Measurements from ENCODE around the gene CDK5RAP2. TPM values are rescaled to one million over a fixed set of nuclear protein-coding genes. Genes with fewer than 3 reads are reported as not detected.

CDK5RAP2 gene
- polyA plus RNA-seq, 1 donor (not counting 4 experiments of a cell fraction or from before 2014, with no cell fraction given): 22.4 TPM

- no peaks in the 10 kb centered on the region for H3K9me1 ChIP-seq (ENCODE audit: control insufficient read depth, extremely low read depth, insufficient read depth, low read length)
- dilution Hi-C loops (cut with MboI; ENCODE audit: extremely low pct_ligation_motif_present, low sequenced_read_pairs): no loop called here
- no peak overlapping the region for H3K4me3 ChIP-seq (ENCODE audit: control insufficient read depth in 2 of 3, extremely low read depth in 1 of 3, insufficient read depth in 2 of 3, low read depth in 1 of 3, low read length in 3 of 3)
- no peak overlapping the region for H3K9ac ChIP-seq (ENCODE audit: control insufficient read depth, extremely low read depth, insufficient read depth, low read length)
- H3K4me2 ChIP-seq (ENCODE audit: control insufficient read depth, extremely low read depth, insufficient read depth, low read depth, low read length): no peak overlapping the region
- TF ChIP-seq, protein P1, sequence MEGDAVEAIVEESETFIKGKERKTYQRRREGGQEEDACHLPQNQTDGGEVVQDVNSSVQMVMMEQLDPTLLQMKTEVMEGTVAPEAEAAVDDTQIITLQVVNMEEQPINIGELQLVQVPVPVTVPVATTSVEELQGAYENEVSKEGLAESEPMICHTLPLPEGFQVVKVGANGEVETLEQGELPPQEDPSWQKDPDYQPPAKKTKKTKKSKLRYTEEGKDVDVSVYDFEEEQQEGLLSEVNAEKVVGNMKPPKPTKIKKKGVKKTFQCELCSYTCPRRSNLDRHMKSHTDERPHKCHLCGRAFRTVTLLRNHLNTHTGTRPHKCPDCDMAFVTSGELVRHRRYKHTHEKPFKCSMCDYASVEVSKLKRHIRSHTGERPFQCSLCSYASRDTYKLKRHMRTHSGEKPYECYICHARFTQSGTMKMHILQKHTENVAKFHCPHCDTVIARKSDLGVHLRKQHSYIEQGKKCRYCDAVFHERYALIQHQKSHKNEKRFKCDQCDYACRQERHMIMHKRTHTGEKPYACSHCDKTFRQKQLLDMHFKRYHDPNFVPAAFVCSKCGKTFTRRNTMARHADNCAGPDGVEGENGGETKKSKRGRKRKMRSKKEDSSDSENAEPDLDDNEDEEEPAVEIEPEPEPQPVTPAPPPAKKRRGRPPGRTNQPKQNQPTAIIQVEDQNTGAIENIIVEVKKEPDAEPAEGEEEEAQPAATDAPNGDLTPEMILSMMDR (optimal IDR thresholded peaks at IDR 0.05 in 1 of 3, IDR thresholded peaks at IDR 0.05 in 1 of 3, conservative IDR thresholded peaks at IDR 0.05 in 1 of 3; ENCODE audit: extremely low read depth in 1 of 3, insufficient read depth in 2 of 3, low read length in 3 of 3): no peak
- no peak for TF ChIP-seq EZH2 (IDR thresholded peaks at IDR 0.05; ENCODE audit: low read length)
- H3K36me3 ChIP-seq (ENCODE audit: control insufficient read depth in 2 of 2, extremely low read depth in 1 of 2, insufficient read depth in 2 of 2, low read length in 2 of 2): no peaks in the 10 kb centered on the region
- H4K20me1 ChIP-seq (ENCODE audit: control insufficient read depth, extremely low read depth, insufficient read depth, low read length): no peaks in the 10 kb centered on the region
- DNase-seq (ENCODE audit: low read depth, low spot score) (no peak), FAIRE-seq (no peak)
- no peaks in the 10 kb centered on the region for H3K4me1 ChIP-seq (ENCODE audit: control insufficient read depth, extremely low read depth, insufficient read depth, low read length)
- no peaks in the 10 kb centered on the region for H3K9me3 ChIP-seq (ENCODE audit: control insufficient read depth, low read depth, low read length)
- no peaks in the 10 kb centered on the region for H3K79me2 ChIP-seq (ENCODE audit: control insufficient read depth, insufficient read depth, low read length)
- no peak overlapping the region for H3K27ac ChIP-seq (ENCODE audit: control insufficient read depth, insufficient read depth, low read length)
- H3K27me3 ChIP-seq (ENCODE audit: control insufficient read depth, extremely low read depth, insufficient read depth, low read length): no peaks in the 10 kb centered on the region
- H2AFZ ChIP-seq (ENCODE audit: control insufficient read depth, low read length): no peak overlapping the region
These were observed 229.4 kb downstream of the CDK5RAP2 start for GRCh38 chr9:120350596-120350995.

DNA sequence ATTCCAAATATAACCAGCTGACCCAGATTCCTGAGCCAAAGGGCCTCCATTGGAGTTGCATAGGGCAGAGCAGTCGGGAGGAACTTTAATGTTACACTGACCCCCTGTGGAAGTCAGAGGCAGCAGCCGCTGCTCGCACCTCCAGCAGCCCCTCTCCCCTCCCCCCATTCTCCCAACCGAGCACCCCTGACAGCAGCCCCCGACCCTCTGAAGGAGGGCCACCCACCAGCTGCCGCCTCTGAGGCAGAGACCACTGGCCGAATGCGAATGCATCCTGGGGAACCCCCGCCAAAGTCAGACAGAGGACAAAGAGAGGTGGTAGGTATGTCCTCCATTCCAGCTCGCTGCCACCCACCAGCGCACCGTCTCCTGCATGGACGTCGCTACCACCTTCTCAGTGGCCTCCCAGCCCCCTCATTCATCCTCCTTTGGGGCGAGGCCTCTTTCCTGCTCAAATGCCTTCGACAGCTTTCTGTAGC, 231.0 kb downstream of the CDK5RAP2 start:
- Histone ChIP-seq H3K27me3 (ENCODE audit: control insufficient read depth, extremely low read depth, insufficient read depth, low read length) (no peaks in the 10 kb centered on the region), H3K36me3 (ENCODE audit: control insufficient read depth in 2 of 2, extremely low read depth in 1 of 2, insufficient read depth in 2 of 2, low read length in 2 of 2) (no peaks in the 10 kb centered on the region), H3K27ac (ENCODE audit: control insufficient read depth, insufficient read depth, low read length) (no peak overlapping the region), H3K4me3 (ENCODE audit: control insufficient read depth in 2 of 3, extremely low read depth in 1 of 3, insufficient read depth in 2 of 3, low read depth in 1 of 3, low read length in 3 of 3) (no peak overlapping the region), H4K20me1 (ENCODE audit: control insufficient read depth, extremely low read depth, insufficient read depth, low read length) (no peaks in the 10 kb centered on the region), H2AFZ (ENCODE audit: control insufficient read depth, low read length) (no peak overlapping the region), H3K9me1 (ENCODE audit: control insufficient read depth, extremely low read depth, insufficient read depth, low read length) (no peaks in the 10 kb centered on the region), H3K4me2 (ENCODE audit: control insufficient read depth, extremely low read depth, insufficient read depth, low read depth, low read length) (no peak overlapping the region), H3K79me2 (ENCODE audit: control insufficient read depth, insufficient read depth, low read length) (no peaks in the 10 kb centered on the region), H3K4me1 (ENCODE audit: control insufficient read depth, extremely low read depth, insufficient read depth, low read length) (peaks cover 6% of the 10 kb centered on the region), H3K9ac (ENCODE audit: control insufficient read depth, extremely low read depth, insufficient read depth, low read length) (no peak overlapping the region), H3K9me3 (ENCODE audit: control insufficient read depth, low read depth, low read length) (no peaks in the 10 kb centered on the region)
- dilution Hi-C loops (cut with MboI; ENCODE audit: extremely low pct_ligation_motif_present, low sequenced_read_pairs): no loop called here
- FAIRE-seq (no peak), DNase-seq (ENCODE audit: low read depth, low spot score) (no peak)
- TF ChIP-seq, protein P1 (optimal IDR thresholded peaks at IDR 0.05 in 1 of 3, IDR thresholded peaks at IDR 0.05 in 1 of 3, conservative IDR thresholded peaks at IDR 0.05 in 1 of 3; ENCODE audit: extremely low read depth in 1 of 3, insufficient read depth in 2 of 3, low read length in 3 of 3): peak; percentile 66 to 88 (median 82)
- no peak for TF ChIP-seq EZH2 (IDR thresholded peaks at IDR 0.05; ENCODE audit: low read length)
